Memory B cell (primary cell): ENCODE data around the gene ST14.
A peak's percentile ranks its signal among the peaks of the same experiment; 100 is the strongest.
"Not testable (repeated sequence)": the region's sequence is repeated elsewhere in the genome, so short reads cannot be mapped to it uniquely, and the experiment has no call there.

Source experiments
- ATAC-seq: fragments of 150-1000 bp; cut with Tn5 transposase; 2 replicates; pipeline ENCODE4 v1.10.0; 2021; ENCODE audit warnings: low read depth, mild to moderate bottlenecking, moderate library complexity
- DNase-seq, 2 donors: peaks; one replicate each; pipeline ENCODE4 v3.0.0; 2022; ENCODE audit warnings: low spot score in 2 of 2
- H3K27ac Mint-ChIP-seq: one replicate; pipeline ENCODE4 v1.8.0; 2022; ENCODE audit warnings: mild to moderate bottlenecking, moderate library complexity, mixed read lengths
- H3K27me3 Mint-ChIP-seq: one replicate; pipeline ENCODE4 v1.8.0; 2022; ENCODE audit warnings: mixed read lengths
- H3K36me3 Mint-ChIP-seq: one replicate; pipeline ENCODE4 v1.8.0; 2022; ENCODE audit warnings: mild to moderate bottlenecking, mixed read lengths
- H3K4me1 Mint-ChIP-seq: one replicate; pipeline ENCODE4 v1.8.0; 2022; ENCODE audit warnings: mixed read lengths
- H3K4me3 Mint-ChIP-seq: one replicate; pipeline ENCODE4 v1.8.0; 2022; ENCODE audit warnings: mild to moderate bottlenecking, moderate library complexity, mixed read lengths
- H3K9me3 Mint-ChIP-seq: one replicate; pipeline ENCODE4 v1.8.0; 2022; ENCODE audit warnings: mixed read lengths

The ST14 gene

GRCh38 chr11:130163346-130164220, 4.0 kb downstream of the ST14 start:
- no peaks in the 10 kb centered on the region for H3K9me3 Mint-ChIP-seq
- peaks cover 5% of the 10 kb centered on the region for H3K36me3 Mint-ChIP-seq
- peaks cover 52% of the 10 kb centered on the region for H3K4me1 Mint-ChIP-seq
- H3K27ac Mint-ChIP-seq: peak overlapping the region; percentile 83
- no peaks in the 10 kb centered on the region for H3K27me3 Mint-ChIP-seq
- H3K4me3 Mint-ChIP-seq: peak overlapping the region; percentile 33
- peak; percentile 10 for ATAC-seq
- DNase-seq: no peak

DNA sequence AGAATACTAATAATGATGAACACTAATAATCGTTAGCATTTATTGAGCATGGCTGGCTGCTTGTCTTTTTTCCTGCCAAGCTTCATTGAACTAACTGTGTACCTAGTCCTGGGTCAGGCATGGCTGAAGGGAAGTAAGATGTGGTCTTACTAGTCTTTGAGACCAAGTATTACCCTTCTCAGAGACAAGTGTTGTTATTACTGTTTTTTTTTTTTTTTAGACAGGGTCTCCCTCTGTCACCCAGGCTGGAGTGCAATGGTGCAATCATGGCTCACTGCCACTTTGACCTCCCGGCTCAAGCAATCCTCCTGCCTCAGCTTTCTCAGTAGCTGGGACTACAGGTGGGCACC, 4.6 kb downstream of the ST14 start:
- H3K36me3 Mint-ChIP-seq: peaks cover 6% of the 10 kb centered on the region
- DNase-seq: no peak
- peak overlapping the region; percentile 83 for H3K27ac Mint-ChIP-seq
- peaks cover 49% of the 10 kb centered on the region for H3K4me1 Mint-ChIP-seq
- H3K4me3 Mint-ChIP-seq: peak overlapping the region; percentile 33
- no peaks in the 10 kb centered on the region for H3K9me3 Mint-ChIP-seq
- no peaks in the 10 kb centered on the region for H3K27me3 Mint-ChIP-seq
- no peak for ATAC-seq

GRCh38 chr11:130165601-130166456, 6.2 kb downstream of the ST14 start:
- Mint-ChIP-seq H3K4me1 (peaks cover 59% of the 10 kb centered on the region), H3K27me3 (no peaks in the 10 kb centered on the region), H3K36me3 (peaks cover 12% of the 10 kb centered on the region), H3K9me3 (no peaks in the 10 kb centered on the region), H3K27ac (peak overlapping the region; percentile 97), H3K4me3 (peak overlapping the region; percentile 76)
- ATAC-seq (peak; percentile 69), DNase-seq (peak; percentile 34 to 50)

DNA sequence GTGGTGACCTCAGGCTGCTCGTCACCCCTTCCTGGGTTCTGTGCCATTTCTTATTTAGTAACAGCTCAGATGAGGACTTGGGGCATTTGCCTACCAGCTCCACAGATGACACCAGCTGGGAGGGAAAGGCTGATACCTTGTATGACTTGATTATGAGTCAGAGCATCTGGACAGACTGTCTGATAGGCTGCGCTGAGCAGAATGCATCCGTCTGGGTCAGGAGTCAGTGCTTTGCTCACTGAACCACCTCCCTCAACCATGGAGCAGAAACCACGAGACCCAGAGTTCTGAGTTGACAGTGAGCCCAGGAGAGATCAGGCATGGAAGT, 6.8 kb downstream of the ST14 start:
- Mint-ChIP-seq H3K36me3 (peaks cover 13% of the 10 kb centered on the region), H3K27ac (peak overlapping the region; percentile 97), H3K4me3 (peak overlapping the region; percentile 76), H3K27me3 (no peaks in the 10 kb centered on the region), H3K9me3 (no peaks in the 10 kb centered on the region), H3K4me1 (peaks cover 59% of the 10 kb centered on the region)
- DNase-seq: peak; percentile 56 to 57
- peak; percentile 79 for ATAC-seq

GRCh38 chr11:130167146-130167545, 7.6 kb downstream of the ST14 start:
- H3K4me3 Mint-ChIP-seq: no peak overlapping the region
- DNase-seq (no peak), ATAC-seq (no peak)
- H3K36me3 Mint-ChIP-seq: peaks cover 15% of the 10 kb centered on the region
- H3K27ac Mint-ChIP-seq: peak overlapping the region; percentile 75
- peaks cover 60% of the 10 kb centered on the region for H3K4me1 Mint-ChIP-seq
- no peaks in the 10 kb centered on the region for H3K27me3 Mint-ChIP-seq
- no peaks in the 10 kb centered on the region for H3K9me3 Mint-ChIP-seq

DNA sequence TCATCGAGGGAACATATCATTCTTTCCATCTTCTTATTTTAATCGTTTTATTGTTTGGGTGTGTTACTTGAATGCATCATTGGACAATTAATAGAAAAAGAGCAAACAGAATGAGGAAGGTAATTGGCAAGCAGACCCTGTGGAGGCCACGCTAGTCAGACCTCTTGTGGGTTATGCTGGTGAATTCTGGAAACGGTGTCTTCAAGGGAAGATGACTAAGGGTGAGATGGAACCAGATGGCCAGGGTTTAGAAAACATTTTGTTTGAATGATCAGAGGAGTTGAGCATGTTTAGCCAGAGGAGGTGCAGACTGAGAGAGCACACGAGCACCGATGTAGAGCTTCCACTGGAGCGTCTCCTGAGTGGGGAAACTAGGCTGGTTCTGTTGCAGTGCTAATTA, 8.5 kb downstream of the ST14 start:
- DNase-seq: no peak
- no peaks in the 10 kb centered on the region for H3K9me3 Mint-ChIP-seq
- peak overlapping the region; percentile 25 for H3K4me3 Mint-ChIP-seq
- H3K4me1 Mint-ChIP-seq: peaks cover 58% of the 10 kb centered on the region
- no peaks in the 10 kb centered on the region for H3K27me3 Mint-ChIP-seq
- H3K27ac Mint-ChIP-seq: peak overlapping the region; percentile 33
- ATAC-seq: no peak
- peaks cover 15% of the 10 kb centered on the region for H3K36me3 Mint-ChIP-seq

DNA sequence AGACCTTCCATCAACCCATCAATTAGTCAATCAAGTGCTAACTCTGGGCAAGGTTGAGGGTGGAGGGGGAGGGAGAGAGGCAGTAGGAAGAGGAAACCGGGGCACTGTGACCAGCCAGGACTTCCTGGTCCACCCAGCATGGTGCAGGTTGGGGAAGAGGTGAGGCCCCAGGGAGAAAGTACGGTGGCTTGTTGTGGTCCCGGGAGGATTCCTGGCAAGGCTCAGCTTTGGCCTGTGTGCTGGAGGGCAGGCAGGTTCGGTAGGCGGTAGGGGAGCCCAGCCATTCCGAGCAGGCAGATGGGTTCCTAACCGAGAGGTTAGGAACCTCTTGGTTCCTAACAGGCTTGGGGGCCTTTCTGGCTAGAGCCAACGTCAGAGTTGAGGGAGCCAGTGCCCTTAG, 10.8 kb downstream of the ST14 start:
- DNase-seq (no peak), ATAC-seq (no peak)
- H3K27ac Mint-ChIP-seq: peak overlapping the region; percentile 84
- peak overlapping the region; percentile 5 for H3K4me3 Mint-ChIP-seq
- H3K36me3 Mint-ChIP-seq: peaks cover 26% of the 10 kb centered on the region
- H3K27me3 Mint-ChIP-seq: no peaks in the 10 kb centered on the region
- H3K9me3 Mint-ChIP-seq: peaks cover 5% of the 10 kb centered on the region
- H3K4me1 Mint-ChIP-seq: peaks cover 57% of the 10 kb centered on the region

DNA sequence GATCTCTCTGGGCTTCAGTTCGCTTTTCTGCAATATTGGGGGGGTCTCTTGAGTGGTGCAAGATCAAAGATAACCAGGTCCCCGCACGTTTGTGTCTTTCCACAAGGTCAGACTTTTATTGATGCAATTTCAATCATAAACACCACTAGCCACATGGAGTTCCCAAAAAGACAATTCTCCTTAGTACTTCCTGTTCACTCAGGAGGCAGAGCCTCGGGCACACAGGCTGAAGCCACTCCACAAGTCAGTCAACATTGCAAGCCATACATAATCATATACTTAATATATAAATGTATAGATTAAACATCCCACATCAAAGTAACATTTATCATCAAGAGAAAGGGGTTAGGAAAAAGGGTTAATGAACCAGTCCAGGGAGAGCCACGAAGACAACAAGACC, 12.0 kb downstream of the ST14 start:
- peaks cover 5% of the 10 kb centered on the region for H3K9me3 Mint-ChIP-seq
- no peaks in the 10 kb centered on the region for H3K27me3 Mint-ChIP-seq
- peaks cover 51% of the 10 kb centered on the region for H3K4me1 Mint-ChIP-seq
- DNase-seq: no peak
- peaks cover 28% of the 10 kb centered on the region for H3K36me3 Mint-ChIP-seq
- ATAC-seq: no peak
- no peak overlapping the region for H3K27ac Mint-ChIP-seq
- no peak overlapping the region for H3K4me3 Mint-ChIP-seq

DNA sequence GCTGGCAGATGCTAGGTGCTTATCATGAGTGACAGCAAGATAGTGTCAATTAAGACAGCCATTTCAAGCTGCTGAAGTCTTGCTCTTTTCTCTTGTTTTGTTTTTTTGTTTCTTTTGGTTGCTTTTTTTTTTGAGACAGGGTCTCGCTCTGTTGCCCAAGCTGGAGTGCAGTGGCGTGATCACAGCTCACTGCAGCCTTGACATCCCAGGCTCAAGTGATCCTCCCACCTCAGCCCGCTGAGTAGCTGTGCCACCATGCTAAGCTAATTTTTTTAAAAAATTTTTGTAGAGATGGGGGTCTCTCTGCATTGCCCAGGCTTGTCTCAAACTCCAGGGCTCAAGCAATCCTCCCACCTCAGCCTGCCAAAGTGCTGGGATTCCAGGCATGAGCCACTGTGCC, 12.4 kb downstream of the ST14 start:
- DNase-seq, H3K4me3 Mint-ChIP-seq, H3K9me3 Mint-ChIP-seq, H3K27me3 Mint-ChIP-seq, H3K27ac Mint-ChIP-seq, ATAC-seq: not testable (repeated sequence)
- Mint-ChIP-seq H3K36me3 (peaks cover 28% of the 10 kb centered on the region), H3K4me1 (peaks cover 50% of the 10 kb centered on the region)

DNA sequence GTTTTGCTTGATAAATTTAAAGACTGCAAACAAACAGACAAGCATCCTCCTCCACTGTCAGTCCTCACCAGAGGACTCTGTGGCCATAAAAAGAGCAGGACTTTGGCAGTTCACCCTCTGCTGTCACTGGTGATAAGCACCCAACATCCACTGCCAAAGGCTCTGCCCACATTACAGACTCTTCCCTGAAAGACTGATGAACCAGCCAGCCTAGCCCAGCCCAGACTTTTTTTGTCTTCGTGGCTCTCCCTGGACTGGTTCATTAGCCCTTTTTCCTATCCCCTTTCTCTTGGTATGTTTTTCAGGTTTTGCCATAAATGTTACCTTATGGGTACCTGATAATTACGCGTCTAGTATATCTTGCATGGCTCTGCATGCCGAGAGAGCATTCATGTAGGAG, 15.1 kb downstream of the ST14 start:
- Mint-ChIP-seq H3K36me3 (peaks cover 20% of the 10 kb centered on the region), H3K9me3 (peaks cover 5% of the 10 kb centered on the region), H3K4me1 (peaks cover 58% of the 10 kb centered on the region), H3K4me3 (no peak overlapping the region), H3K27ac (peak overlapping the region; percentile 43), H3K27me3 (no peaks in the 10 kb centered on the region)
- DNase-seq: no peak
- no peak for ATAC-seq

DNA sequence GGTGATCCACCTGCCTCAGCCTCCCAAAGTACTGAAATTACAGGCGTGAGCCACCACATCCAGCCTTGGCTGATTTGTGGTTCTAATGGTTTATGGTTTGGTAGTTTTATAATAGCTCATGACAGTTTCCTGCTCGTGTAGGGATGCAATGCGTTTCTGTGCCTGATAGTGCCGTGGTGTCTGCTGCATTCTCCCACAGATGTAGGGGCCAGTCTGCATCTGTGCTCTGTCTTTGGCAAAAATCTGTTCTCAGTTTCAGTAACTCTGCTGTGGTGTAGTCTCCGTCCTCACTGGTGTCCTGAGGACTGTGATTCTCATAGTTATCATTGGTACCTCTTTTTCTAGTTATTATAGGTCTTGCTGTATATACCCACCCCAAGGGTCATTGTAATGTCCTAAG, 16.3 kb downstream of the ST14 start:
- Mint-ChIP-seq H3K27ac (peak overlapping the region; percentile 65), H3K4me1 (peaks cover 58% of the 10 kb centered on the region), H3K27me3 (no peaks in the 10 kb centered on the region), H3K4me3 (no peak overlapping the region), H3K9me3 (peaks cover 5% of the 10 kb centered on the region), H3K36me3 (peaks cover 18% of the 10 kb centered on the region)
- DNase-seq (no peak), ATAC-seq (peak; percentile 26)

GRCh38 chr11:130177782-130178181, 18.2 kb downstream of the ST14 start:
- H3K27me3 Mint-ChIP-seq: no peaks in the 10 kb centered on the region
- H3K4me1 Mint-ChIP-seq: peaks cover 59% of the 10 kb centered on the region
- ATAC-seq: no peak
- H3K9me3 Mint-ChIP-seq: peaks cover 5% of the 10 kb centered on the region
- peaks cover 16% of the 10 kb centered on the region for H3K36me3 Mint-ChIP-seq
- no peak for DNase-seq
- peak overlapping the region; percentile 80 for H3K27ac Mint-ChIP-seq
- H3K4me3 Mint-ChIP-seq: no peak overlapping the region

DNA sequence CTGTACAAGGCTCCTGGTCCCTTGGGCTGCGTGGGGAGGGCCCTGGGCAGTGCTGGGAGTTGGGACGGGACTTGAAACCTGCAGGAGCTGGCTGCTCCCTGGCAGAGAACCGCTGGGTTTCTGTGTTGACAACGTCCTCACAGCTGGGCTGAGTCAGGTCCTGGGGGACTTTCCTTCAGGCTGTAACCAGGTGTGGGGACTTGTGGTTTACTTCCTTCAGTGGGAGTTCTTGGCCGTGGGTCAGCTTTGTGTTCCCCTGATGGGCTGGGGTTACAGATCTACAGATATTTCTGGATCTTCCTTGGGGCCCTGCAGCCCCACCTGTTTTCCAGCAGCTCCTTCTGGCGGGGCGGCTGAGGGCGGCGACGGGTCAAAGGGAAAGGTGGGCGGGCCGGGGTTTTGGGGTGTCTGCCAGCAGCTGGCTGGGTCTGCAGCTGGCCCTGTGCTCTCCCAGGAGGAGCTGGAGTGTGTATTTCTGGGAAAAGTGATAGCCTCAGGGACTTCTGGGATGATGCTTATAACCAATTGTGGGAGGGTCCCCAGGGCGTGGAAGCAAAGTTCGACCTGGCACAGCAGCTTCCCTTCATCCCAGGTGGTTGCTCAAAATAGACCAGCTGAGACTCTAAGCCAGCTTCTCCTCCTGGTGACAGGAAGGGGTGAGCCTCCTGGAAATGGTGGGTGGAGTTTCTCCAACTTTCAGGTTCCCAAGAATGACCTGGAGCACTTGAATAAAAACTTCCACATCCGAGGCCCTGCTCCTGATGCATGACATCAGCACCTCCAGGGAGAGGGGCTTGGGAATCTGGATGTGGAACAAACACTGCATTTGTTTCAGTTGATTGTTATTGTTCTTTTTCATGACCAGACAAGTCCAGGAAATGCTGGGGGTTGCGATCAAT, 19.1 kb downstream of the ST14 start:
- Mint-ChIP-seq H3K4me3 (peak overlapping the region; percentile 5), H3K27ac (peak overlapping the region; percentile 80), H3K9me3 (peaks cover 5% of the 10 kb centered on the region), H3K36me3 (peaks cover 16% of the 10 kb centered on the region), H3K27me3 (no peaks in the 10 kb centered on the region), H3K4me1 (peaks cover 55% of the 10 kb centered on the region)
- DNase-seq (no peak), ATAC-seq (no peak)
